Measurements from ENCODE around the gene SPNS3. TPM values are rescaled to one million over a fixed set of nuclear protein-coding genes. Genes with fewer than 3 reads are reported as not detected.

Gene SPNS3
- total and polyA plus RNA-seq, 2 donors (not counting 3 experiments of a cell fraction or from before 2014, with no cell fraction given): 0.18 to 0.66 TPM

DNA sequence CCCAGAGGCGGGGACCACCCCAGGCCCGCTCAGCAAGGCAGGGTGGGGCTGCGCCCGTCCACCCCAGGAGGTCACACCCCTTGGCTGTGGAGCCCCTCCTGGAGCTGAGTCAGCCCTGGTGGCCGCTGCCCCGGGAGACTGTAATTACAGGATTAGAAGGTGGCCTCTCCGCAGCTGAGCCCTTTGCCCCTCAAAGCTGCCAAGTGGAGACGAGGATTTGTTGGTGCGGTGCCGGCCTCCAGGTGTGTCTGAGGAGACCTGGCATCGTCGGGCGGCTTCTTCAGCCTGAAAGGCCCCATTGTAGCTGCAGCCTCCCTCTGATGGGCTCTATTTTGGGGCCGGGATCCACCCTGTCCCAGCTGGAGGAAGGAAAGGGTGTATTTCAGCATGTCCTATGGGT, 42.3 kb downstream of the SPNS3 start:
- Histone ChIP-seq H3K27ac (ENCODE audit: insufficient read depth, low read depth, low read length) (no peak overlapping the region), H3K36me3 (ENCODE audit: control insufficient read depth in 2 of 2, extremely low read depth in 1 of 2, insufficient read depth in 2 of 2, low read length in 2 of 2) (no peaks in the 10 kb centered on the region), H3K27me3 (ENCODE audit: control insufficient read depth in 2 of 2, insufficient read depth in 2 of 2, low read length in 2 of 2) (no peaks in the 10 kb centered on the region), H3K4me3 (replicated peaks in 1 of 3; ENCODE audit: insufficient read depth in 1 of 3, low read depth in 1 of 3, low read length in 3 of 3) (no peak overlapping the region), H4K20me1 (replicated peaks; ENCODE audit: control insufficient read depth, extremely low read depth, insufficient read depth, low read length) (no peaks in the 10 kb centered on the region), H3K4me2 (ENCODE audit: insufficient read depth, low read length) (no peak overlapping the region), H2AFZ (ENCODE audit: low read depth, low read length) (no peak overlapping the region), H3K9me3 (replicated peaks; ENCODE audit: control insufficient read depth, insufficient read depth, low read length) (no peaks in the 10 kb centered on the region), H3K4me1 (ENCODE audit: control insufficient read depth, extremely low read depth, insufficient read depth, low read length) (peaks cover under 1% of the 10 kb centered on the region), H3K79me2 (ENCODE audit: control insufficient read depth, insufficient read depth, low read length) (no peaks in the 10 kb centered on the region), H3K9me1 (replicated peaks; ENCODE audit: control insufficient read depth, extremely low read depth, insufficient read depth, low read length) (no peaks in the 10 kb centered on the region), H3K9ac (replicated peaks; ENCODE audit: extremely low read depth, insufficient read depth, low read length) (no peak overlapping the region)
- intact Hi-C loops (cut with micrococcal nuclease): no loop called here
- ChIA-PET POLR2A (no interaction called here), CTCF (interaction anchor here (0.7 to 1.5 kb wide), 3 partner anchors 9 to 91 kb away, joined by 4 to 5 read pairs (median 5); no protein-coding TSS in a partner anchor)
- no peak for FAIRE-seq
- TF ChIP-seq, protein P1, sequence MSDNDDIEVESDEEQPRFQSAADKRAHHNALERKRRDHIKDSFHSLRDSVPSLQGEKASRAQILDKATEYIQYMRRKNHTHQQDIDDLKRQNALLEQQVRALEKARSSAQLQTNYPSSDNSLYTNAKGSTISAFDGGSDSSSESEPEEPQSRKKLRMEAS (IDR thresholded peaks at IDR 0.05; ENCODE audit: insufficient read depth, insufficient read length): no peak
- no peak for TF ChIP-seq POLR2A (IDR thresholded peaks at IDR 0.05; ENCODE audit: low read depth, low read length)
- no peak for DNase-seq (ENCODE audit: low read depth, low spot score)
- no TSS peak for BruUV-seq (replicated peaks)
- dilution Hi-C loops (cut with MboI; ENCODE audit: extremely low pct_ligation_motif_present, low sequenced_read_pairs): no loop called here

DNA sequence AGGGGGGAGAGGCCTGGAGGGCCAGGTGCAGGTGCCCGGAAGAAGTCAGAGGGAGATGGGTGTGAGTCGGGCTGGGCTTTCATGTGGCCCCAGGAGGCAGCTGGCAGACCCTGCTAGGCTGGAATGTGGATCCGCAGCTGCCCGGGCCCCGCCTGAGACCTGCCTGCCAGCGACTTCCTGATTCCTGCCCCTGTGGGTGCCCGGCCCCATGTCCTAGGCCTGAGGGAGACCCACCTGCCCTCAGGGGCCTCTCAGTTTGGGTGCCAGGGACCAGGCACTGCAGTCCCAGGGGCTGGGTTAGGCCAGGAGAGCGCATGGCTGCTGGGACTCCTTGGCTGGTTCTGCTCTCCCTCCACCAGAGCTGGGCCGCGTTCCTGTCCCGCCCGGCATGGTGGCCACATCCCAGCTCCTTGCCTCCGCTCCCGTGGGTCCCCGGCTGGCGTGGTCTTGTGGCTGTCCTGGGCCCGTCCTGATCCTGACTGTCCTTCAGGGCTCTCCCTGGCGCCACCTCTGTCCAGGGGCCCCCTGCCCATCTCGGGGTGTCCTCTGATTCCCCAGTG, 42.9 kb downstream of the SPNS3 start:
- Histone ChIP-seq H2AFZ (ENCODE audit: low read depth, low read length) (no peak overlapping the region), H3K9ac (replicated peaks; ENCODE audit: extremely low read depth, insufficient read depth, low read length) (no peak overlapping the region), H3K36me3 (ENCODE audit: control insufficient read depth in 2 of 2, extremely low read depth in 1 of 2, insufficient read depth in 2 of 2, low read length in 2 of 2) (no peaks in the 10 kb centered on the region), H3K4me1 (ENCODE audit: control insufficient read depth, extremely low read depth, insufficient read depth, low read length) (peaks cover 5% of the 10 kb centered on the region), H3K4me3 (replicated peaks in 1 of 3; ENCODE audit: insufficient read depth in 1 of 3, low read depth in 1 of 3, low read length in 3 of 3) (no peak overlapping the region), H3K9me3 (replicated peaks; ENCODE audit: control insufficient read depth, insufficient read depth, low read length) (no peaks in the 10 kb centered on the region), H4K20me1 (replicated peaks; ENCODE audit: control insufficient read depth, extremely low read depth, insufficient read depth, low read length) (no peaks in the 10 kb centered on the region), H3K9me1 (replicated peaks; ENCODE audit: control insufficient read depth, extremely low read depth, insufficient read depth, low read length) (no peaks in the 10 kb centered on the region), H3K79me2 (ENCODE audit: control insufficient read depth, insufficient read depth, low read length) (no peaks in the 10 kb centered on the region), H3K27ac (ENCODE audit: insufficient read depth, low read depth, low read length) (no peak overlapping the region), H3K4me2 (ENCODE audit: insufficient read depth, low read length) (no peak overlapping the region), H3K27me3 (ENCODE audit: control insufficient read depth in 2 of 2, insufficient read depth in 2 of 2, low read length in 2 of 2) (no peaks in the 10 kb centered on the region)
- FAIRE-seq (no peak), DNase-seq (ENCODE audit: low read depth, low spot score) (no peak)
- dilution Hi-C loops (cut with MboI; ENCODE audit: extremely low pct_ligation_motif_present, low sequenced_read_pairs): no loop called here
- TF ChIP-seq JUN (IDR thresholded peaks at IDR 0.05; ENCODE audit: borderline replicate concordance, insufficient read depth, insufficient read length, low read depth): no peak
- no peak for TF ChIP-seq EZH2 (IDR thresholded peaks at IDR 0.05; ENCODE audit: borderline replicate concordance, low read depth, low read length, severe bottlenecking)
- no peak for TF ChIP-seq POLR2AphosphoS5 (IDR thresholded peaks at IDR 0.05; ENCODE audit: insufficient read depth, low read depth, low read length)
- no peak for TF ChIP-seq POLR2A (IDR thresholded peaks at IDR 0.05; ENCODE audit: low read depth, low read length)
- TF ChIP-seq, protein P1 (IDR thresholded peaks at IDR 0.05; ENCODE audit: insufficient read depth, insufficient read length): no peak
- TF ChIP-seq, protein P2, sequence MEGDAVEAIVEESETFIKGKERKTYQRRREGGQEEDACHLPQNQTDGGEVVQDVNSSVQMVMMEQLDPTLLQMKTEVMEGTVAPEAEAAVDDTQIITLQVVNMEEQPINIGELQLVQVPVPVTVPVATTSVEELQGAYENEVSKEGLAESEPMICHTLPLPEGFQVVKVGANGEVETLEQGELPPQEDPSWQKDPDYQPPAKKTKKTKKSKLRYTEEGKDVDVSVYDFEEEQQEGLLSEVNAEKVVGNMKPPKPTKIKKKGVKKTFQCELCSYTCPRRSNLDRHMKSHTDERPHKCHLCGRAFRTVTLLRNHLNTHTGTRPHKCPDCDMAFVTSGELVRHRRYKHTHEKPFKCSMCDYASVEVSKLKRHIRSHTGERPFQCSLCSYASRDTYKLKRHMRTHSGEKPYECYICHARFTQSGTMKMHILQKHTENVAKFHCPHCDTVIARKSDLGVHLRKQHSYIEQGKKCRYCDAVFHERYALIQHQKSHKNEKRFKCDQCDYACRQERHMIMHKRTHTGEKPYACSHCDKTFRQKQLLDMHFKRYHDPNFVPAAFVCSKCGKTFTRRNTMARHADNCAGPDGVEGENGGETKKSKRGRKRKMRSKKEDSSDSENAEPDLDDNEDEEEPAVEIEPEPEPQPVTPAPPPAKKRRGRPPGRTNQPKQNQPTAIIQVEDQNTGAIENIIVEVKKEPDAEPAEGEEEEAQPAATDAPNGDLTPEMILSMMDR (IDR thresholded peaks at IDR 0.05; ENCODE audit: extremely low read depth in 1 of 2, insufficient read depth in 1 of 2, low read depth in 1 of 2, low read length in 2 of 2): no peak
- TF ChIP-seq FOS (IDR thresholded peaks at IDR 0.05; ENCODE audit: borderline replicate concordance, insufficient read depth, low read length): no peak
- intact Hi-C loops (cut with micrococcal nuclease): no loop called here
- POLR2A ChIA-PET: no interaction called here
- no TSS peak for BruUV-seq (replicated peaks)
- CTCF ChIA-PET: interaction anchor here (0.7 to 1.5 kb wide), 3 partner anchors 8 to 90 kb away, joined by 4 to 5 read pairs (median 5); no protein-coding TSS in a partner anchor

All from endothelial cell of umbilical vein (primary cell).